HepG2 (cell line): ENCODE data around the gene EHD1. TPM values are rescaled to one million over a fixed set of nuclear protein-coding genes. Genes with fewer than 3 reads are reported as not detected.
A peak's percentile ranks its signal among the peaks of the same experiment; 100 is the strongest.

Experiments
- ARID2 ChIP-seq: sonication (generic); formaldehyde crosslinking; IDR thresholded peaks from 2 replicates; pipeline ENCODE4 v1.8.1; 2022; ENCODE audit warnings: mild to moderate bottlenecking, missing genetic modification reagents, borderline replicate concordance
- BHLHE40 ChIP-seq: IDR thresholded peaks from 2 replicates; pipeline ENCODE4 v1.6.1; 2011; ENCODE audit warnings: low read length, improper control_type of control experiment
- CAMTA2 ChIP-seq: sonication (generic); formaldehyde crosslinking; IDR thresholded peaks from 2 replicates; pipeline ENCODE4 v1.4.0; 2020; ENCODE audit warnings: mild to moderate bottlenecking, missing genetic modification reagents, borderline replicate concordance
- HIVEP1 ChIP-seq: sonication (generic); formaldehyde crosslinking; IDR thresholded peaks from 2 replicates; pipeline ENCODE4 v1.4.0; 2020; ENCODE audit warnings: mild to moderate bottlenecking, missing genetic modification reagents
- ISL2 ChIP-seq: sonication (generic); formaldehyde crosslinking; IDR thresholded peaks from 2 replicates; pipeline ENCODE4 v1.5.0; 2020; ENCODE audit warnings: missing genetic modification reagents
- MIXL1 ChIP-seq: IDR thresholded peaks from 2 replicates; pipeline ENCODE4 v1.6.1; 2016
- NFIB ChIP-seq: sonication (generic); formaldehyde crosslinking; IDR thresholded peaks from 2 replicates; pipeline ENCODE4 v1.9.0; 2021; ENCODE audit warnings: missing genetic modification reagents, mild to moderate bottlenecking, borderline replicate concordance
- PHF21A ChIP-seq: sonication (generic); formaldehyde crosslinking; IDR thresholded peaks from 2 replicates; pipeline ENCODE4 v1.5.0; 2020; ENCODE audit warnings: mild to moderate bottlenecking, missing genetic modification reagents
- RXRB ChIP-seq: IDR thresholded peaks from 2 replicates; pipeline ENCODE4 v1.6.1; 2016; ENCODE audit warnings: borderline replicate concordance, missing genetic modification reagents, missing compliant biosample characterization
- SALL2 ChIP-seq: sonication (generic); formaldehyde crosslinking; IDR thresholded peaks from 2 replicates; pipeline ENCODE4 v1.8.1; 2023; ENCODE audit warnings: mild to moderate bottlenecking, missing genetic modification reagents, inconsistent platforms
- STAG1 ChIP-seq: sonication (generic); formaldehyde crosslinking; IDR thresholded peaks from 2 replicates; pipeline ENCODE4 v1.4.0; 2020; ENCODE audit warnings: missing genetic modification reagents
- ZC3H4 ChIP-seq: sonication (generic); formaldehyde crosslinking; IDR thresholded peaks from 2 replicates; pipeline ENCODE4 v1.4.0; 2020; ENCODE audit warnings: missing genetic modification reagents, borderline replicate concordance
- ZNF12 ChIP-seq: sonication (generic); formaldehyde crosslinking; IDR thresholded peaks from 2 replicates; pipeline ENCODE4 v1.5.0; 2020; ENCODE audit warnings: missing genetic modification reagents
- ZNF34 ChIP-seq: sonication (generic); formaldehyde crosslinking; IDR thresholded peaks from 2 replicates; pipeline ENCODE4 v1.4.0; 2020; ENCODE audit warnings: mild to moderate bottlenecking, missing genetic modification reagents, borderline replicate concordance
- polyA plus RNA-seq, 8 experiments: library from polyadenylated mRNA; depleted of rRNA in 3 of 8; stranded (reverse) in 7 of 8; unstranded in 1 of 8; fragments of >200 nt; fragmentation: Illumina TruSeq in 4 of 8; extraction: Trizol in 4 of 8; gene quantifications; 2 replicates each; pipeline versions ENCODE4 v1.2.1 to v1.2.3, GENCODE V29; 2011 to 2016; ENCODE audit warnings: low read depth in 4 of 8, missing spikeins in 1 of 8, mixed read lengths in 1 of 8; ENCODE audit not compliant: insufficient read depth in 1 of 8
- total RNA-seq, 5 experiments: library from RNA; depleted of rRNA; stranded (reverse); fragments of >200 nt; fragmentation: Illumina TruSeq; extraction: Trizol; gene quantifications; 2 replicates each; pipeline ENCODE4 v1.2.3, GENCODE V29; 2016; ENCODE audit warnings: low read depth in 1 of 5
- TF ChIP-seq, protein P1 (sequence below), 2 experiments: IDR thresholded peaks; 2 replicates each; pipeline ENCODE4 v1.6.1; 2011 to 2012; ENCODE audit warnings: low read length in 2 of 2, borderline replicate concordance in 1 of 2, low read depth in 1 of 2, mild to moderate bottlenecking in 1 of 2, moderate library complexity in 1 of 2
- TF ChIP-seq, protein P2 (sequence below): sonication (generic); formaldehyde crosslinking; IDR thresholded peaks from 2 replicates; pipeline ENCODE4 v1.9.0; 2021; ENCODE audit warnings: missing genetic modification reagents, borderline replicate concordance
- TF ChIP-seq, protein P3 (sequence below): sonication (generic); formaldehyde crosslinking; IDR thresholded peaks from 2 replicates; pipeline ENCODE4 v1.8.1; 2023; ENCODE audit warnings: mild to moderate bottlenecking, missing genetic modification reagents
- TF ChIP-seq, protein P4 (sequence below): IDR thresholded peaks from 2 replicates; pipeline ENCODE4 v1.6.1; 2016; ENCODE audit warnings: low read depth, borderline replicate concordance

The EHD1 gene
- total and polyA plus RNA-seq, 2 of the 13 experiments (the other 11 are each of a cell fraction or from before 2014, with no cell fraction given): 23.6 to 26.6 TPM

DNA sequence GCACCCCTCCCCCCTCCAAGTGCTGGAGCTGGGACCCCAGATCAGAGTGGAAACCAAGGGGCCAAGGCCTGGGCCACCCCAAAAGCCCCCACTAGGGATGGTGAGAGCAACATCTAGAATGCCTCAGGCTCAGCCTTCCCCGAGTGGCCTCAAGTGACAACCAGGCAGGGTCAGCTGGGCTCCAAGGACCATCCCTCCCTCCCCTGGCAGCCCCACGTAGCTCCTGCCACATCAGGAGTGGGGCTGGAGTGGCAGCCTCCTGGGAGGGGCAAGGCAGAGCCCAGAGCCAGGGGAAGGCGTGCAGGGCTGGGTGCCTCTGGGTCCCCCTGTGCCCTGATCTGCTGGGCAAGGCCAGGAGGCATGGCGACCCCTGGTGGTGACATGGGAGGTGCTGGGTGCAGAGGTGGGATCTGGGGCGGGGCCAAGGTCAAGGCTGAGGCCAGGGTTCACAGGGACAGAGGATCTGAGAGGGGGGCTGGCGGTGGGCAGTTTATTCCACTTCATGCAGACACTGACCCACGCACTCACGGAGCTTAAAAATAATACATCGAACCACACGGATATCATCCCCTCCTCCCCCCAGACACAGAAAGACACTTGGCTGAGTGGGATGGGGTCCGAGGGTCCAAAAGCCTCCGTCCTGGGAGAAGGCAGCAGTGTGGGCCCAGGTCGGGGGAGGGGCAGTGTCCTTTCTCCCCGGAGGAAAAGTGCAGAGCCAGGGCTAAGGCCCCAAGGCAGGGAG is 15.8 kb upstream of the EHD1 start (continued):
- 0 out of 2 replicates have a peak, but pooled peaks have one; percentile 55 for TF ChIP-seq MIXL1 (CRISPR knock-in tag)
- peak; percentile 45; the same call in 1 of the 2 replicates for TF ChIP-seq ARID2 (CRISPR knock-in tag)
- TF ChIP-seq CAMTA2 (CRISPR knock-in tag): peak; percentile 61; the same call in 1 of the 2 replicates
- TF ChIP-seq HIVEP1 (CRISPR knock-in tag): no peak
- peak; percentile 95 for TF ChIP-seq RXRB (CRISPR knock-in tag)
- peak; percentile 83; the same call in 1 of the 2 replicates for TF ChIP-seq ZC3H4 (CRISPR knock-in tag)
- TF ChIP-seq, protein P1, sequence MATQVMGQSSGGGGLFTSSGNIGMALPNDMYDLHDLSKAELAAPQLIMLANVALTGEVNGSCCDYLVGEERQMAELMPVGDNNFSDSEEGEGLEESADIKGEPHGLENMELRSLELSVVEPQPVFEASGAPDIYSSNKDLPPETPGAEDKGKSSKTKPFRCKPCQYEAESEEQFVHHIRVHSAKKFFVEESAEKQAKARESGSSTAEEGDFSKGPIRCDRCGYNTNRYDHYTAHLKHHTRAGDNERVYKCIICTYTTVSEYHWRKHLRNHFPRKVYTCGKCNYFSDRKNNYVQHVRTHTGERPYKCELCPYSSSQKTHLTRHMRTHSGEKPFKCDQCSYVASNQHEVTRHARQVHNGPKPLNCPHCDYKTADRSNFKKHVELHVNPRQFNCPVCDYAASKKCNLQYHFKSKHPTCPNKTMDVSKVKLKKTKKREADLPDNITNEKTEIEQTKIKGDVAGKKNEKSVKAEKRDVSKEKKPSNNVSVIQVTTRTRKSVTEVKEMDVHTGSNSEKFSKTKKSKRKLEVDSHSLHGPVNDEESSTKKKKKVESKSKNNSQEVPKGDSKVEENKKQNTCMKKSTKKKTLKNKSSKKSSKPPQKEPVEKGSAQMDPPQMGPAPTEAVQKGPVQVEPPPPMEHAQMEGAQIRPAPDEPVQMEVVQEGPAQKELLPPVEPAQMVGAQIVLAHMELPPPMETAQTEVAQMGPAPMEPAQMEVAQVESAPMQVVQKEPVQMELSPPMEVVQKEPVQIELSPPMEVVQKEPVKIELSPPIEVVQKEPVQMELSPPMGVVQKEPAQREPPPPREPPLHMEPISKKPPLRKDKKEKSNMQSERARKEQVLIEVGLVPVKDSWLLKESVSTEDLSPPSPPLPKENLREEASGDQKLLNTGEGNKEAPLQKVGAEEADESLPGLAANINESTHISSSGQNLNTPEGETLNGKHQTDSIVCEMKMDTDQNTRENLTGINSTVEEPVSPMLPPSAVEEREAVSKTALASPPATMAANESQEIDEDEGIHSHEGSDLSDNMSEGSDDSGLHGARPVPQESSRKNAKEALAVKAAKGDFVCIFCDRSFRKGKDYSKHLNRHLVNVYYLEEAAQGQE (IDR thresholded peaks at IDR 0.05; ENCODE audit: borderline replicate concordance in 1 of 2, low read depth in 1 of 2, low read length in 2 of 2): peak in 1 of 2 experiments; percentile 26; a peak in 1 of 4 replicates
- TF ChIP-seq NFIB (CRISPR knock-in tag): no peak
- TF ChIP-seq, protein P2, sequence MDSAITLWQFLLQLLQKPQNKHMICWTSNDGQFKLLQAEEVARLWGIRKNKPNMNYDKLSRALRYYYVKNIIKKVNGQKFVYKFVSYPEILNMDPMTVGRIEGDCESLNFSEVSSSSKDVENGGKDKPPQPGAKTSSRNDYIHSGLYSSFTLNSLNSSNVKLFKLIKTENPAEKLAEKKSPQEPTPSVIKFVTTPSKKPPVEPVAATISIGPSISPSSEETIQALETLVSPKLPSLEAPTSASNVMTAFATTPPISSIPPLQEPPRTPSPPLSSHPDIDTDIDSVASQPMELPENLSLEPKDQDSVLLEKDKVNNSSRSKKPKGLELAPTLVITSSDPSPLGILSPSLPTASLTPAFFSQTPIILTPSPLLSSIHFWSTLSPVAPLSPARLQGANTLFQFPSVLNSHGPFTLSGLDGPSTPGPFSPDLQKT: no peak
- TF ChIP-seq ZNF12 (CRISPR knock-in tag): no peak
- no peak for TF ChIP-seq ISL2
- TF ChIP-seq STAG1 (CRISPR knock-in tag): peak; percentile 87
- TF ChIP-seq PHF21A: peak; percentile 51; the same call in 1 of the 2 replicates
- TF ChIP-seq, protein P3, sequence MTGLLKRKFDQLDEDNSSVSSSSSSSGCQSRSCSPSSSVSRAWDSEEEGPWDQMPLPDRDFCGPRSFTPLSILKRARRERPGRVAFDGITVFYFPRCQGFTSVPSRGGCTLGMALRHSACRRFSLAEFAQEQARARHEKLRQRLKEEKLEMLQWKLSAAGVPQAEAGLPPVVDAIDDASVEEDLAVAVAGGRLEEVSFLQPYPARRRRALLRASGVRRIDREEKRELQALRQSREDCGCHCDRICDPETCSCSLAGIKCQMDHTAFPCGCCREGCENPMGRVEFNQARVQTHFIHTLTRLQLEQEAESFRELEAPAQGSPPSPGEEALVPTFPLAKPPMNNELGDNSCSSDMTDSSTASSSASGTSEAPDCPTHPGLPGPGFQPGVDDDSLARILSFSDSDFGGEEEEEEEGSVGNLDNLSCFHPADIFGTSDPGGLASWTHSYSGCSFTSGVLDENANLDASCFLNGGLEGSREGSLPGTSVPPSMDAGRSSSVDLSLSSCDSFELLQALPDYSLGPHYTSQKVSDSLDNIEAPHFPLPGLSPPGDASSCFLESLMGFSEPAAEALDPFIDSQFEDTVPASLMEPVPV: 0 out of 2 replicates have a peak, but pooled peaks have one; percentile 69
- TF ChIP-seq ZNF34 (CRISPR knock-in tag): 0 out of 2 replicates have a peak, but pooled peaks have one; percentile 43
- TF ChIP-seq, protein P4, sequence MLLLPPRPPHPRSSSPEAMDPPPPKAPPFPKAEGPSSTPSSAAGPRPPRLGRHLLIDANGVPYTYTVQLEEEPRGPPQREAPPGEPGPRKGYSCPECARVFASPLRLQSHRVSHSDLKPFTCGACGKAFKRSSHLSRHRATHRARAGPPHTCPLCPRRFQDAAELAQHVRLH (CRISPR knock-in tag): peak; percentile 48; the same call in 1 of the 2 replicates
- peak; percentile 76; the same call in 1 of the 2 replicates for TF ChIP-seq SALL2
- TF ChIP-seq BHLHE40: peak; percentile 24; the same call in 1 of the 2 replicates
